Measurements from ENCODE around the gene NOS1AP.
A peak's percentile ranks its signal among the peaks of the same experiment; 100 is the strongest.

The NOS1AP gene

GRCh38 chr1:162023547-162024501, 45.7 kb upstream of the NOS1AP start, which contains the start of gene OLFML2B:
Gene OLFML2B (minus strand): TSS chr1:162023869. CDS start chr1:162023430, 439 bp downstream.
- Mint-ChIP-seq H3K27me3 (ENCODE audit: low read depth) (peaks cover 11% of the 10 kb centered on the region), H3K4me3 (peak within 1 kb of the TSS; percentile 92 to 99 (median 99)), H3K9me3 (no peaks in the 10 kb centered on the region), H3K36me3 (ENCODE audit: low read depth) (peaks cover 1% of the 10 kb centered on the region), H3K27ac (peak within 1 kb of the TSS; percentile 57 to 87 (median 85)), H3K4me1 (peaks cover 52% of the 10 kb centered on the region)
- TF ChIP-seq CTCF (IDR thresholded peaks at IDR 0.05; ENCODE audit: unreplicated experiment in 3 of 3): peak; percentile 37 to 50 (median 42)

GRCh38 chr1:162025541-162025940, 44.0 kb upstream of the NOS1AP start:
- Mint-ChIP-seq H3K4me1 (peaks cover 40% of the 10 kb centered on the region), H3K36me3 (ENCODE audit: low read depth) (no peaks in the 10 kb centered on the region), H3K27ac (no peak overlapping the region), H3K9me3 (no peaks in the 10 kb centered on the region), H3K27me3 (ENCODE audit: low read depth) (peaks cover 11% of the 10 kb centered on the region), H3K4me3 (peak overlapping the region in 2 of 3 experiments; percentile 2 to 4)
- no peak for TF ChIP-seq CTCF (IDR thresholded peaks at IDR 0.05; ENCODE audit: unreplicated experiment in 3 of 3)

- peaks cover 11% of the 10 kb centered on the region for H3K27me3 Mint-ChIP-seq (ENCODE audit: low read depth)
- H3K4me1 Mint-ChIP-seq: peaks cover 36% of the 10 kb centered on the region
- H3K9me3 Mint-ChIP-seq: no peaks in the 10 kb centered on the region
- H3K27ac Mint-ChIP-seq: no peak overlapping the region
- no peak for TF ChIP-seq CTCF (IDR thresholded peaks at IDR 0.05; ENCODE audit: unreplicated experiment in 3 of 3)
- H3K36me3 Mint-ChIP-seq (ENCODE audit: low read depth): no peaks in the 10 kb centered on the region
- no peak overlapping the region for H3K4me3 Mint-ChIP-seq
Observed at GRCh38 chr1:162026881-162027280, 42.6 kb upstream of the NOS1AP start.

- H3K4me1 Mint-ChIP-seq: peaks cover 31% of the 10 kb centered on the region
- H3K36me3 Mint-ChIP-seq (ENCODE audit: low read depth): no peaks in the 10 kb centered on the region
- H3K4me3 Mint-ChIP-seq: no peak overlapping the region
- H3K27ac Mint-ChIP-seq: no peak overlapping the region
- H3K27me3 Mint-ChIP-seq (ENCODE audit: low read depth): peaks cover 15% of the 10 kb centered on the region
- no peak for TF ChIP-seq CTCF (IDR thresholded peaks at IDR 0.05; ENCODE audit: unreplicated experiment in 3 of 3)
- H3K9me3 Mint-ChIP-seq: no peaks in the 10 kb centered on the region
Observed at GRCh38 chr1:162028726-162029125, 40.8 kb upstream of the NOS1AP start.

GRCh38 chr1:162029157-162029556, 40.3 kb upstream of the NOS1AP start:
- H3K36me3 Mint-ChIP-seq (ENCODE audit: low read depth): no peaks in the 10 kb centered on the region
- H3K4me3 Mint-ChIP-seq: no peak overlapping the region
- H3K27me3 Mint-ChIP-seq (ENCODE audit: low read depth): peaks cover 14% of the 10 kb centered on the region
- no peak overlapping the region for H3K27ac Mint-ChIP-seq
- H3K4me1 Mint-ChIP-seq: peaks cover 34% of the 10 kb centered on the region
- TF ChIP-seq CTCF (IDR thresholded peaks at IDR 0.05; ENCODE audit: unreplicated experiment in 3 of 3): no peak
- no peaks in the 10 kb centered on the region for H3K9me3 Mint-ChIP-seq

Data from nephron (organoid).